GM12872 (cell line): ENCODE data around the gene FBXO41.

ENCODE experiments used
- TF ChIP-seq, protein P1 (sequence below): IDR thresholded peaks from 3 replicates; pipeline ENCODE4 v1.5.1; 2011; ENCODE audit warnings: low read depth, mild to moderate bottlenecking, low read length, moderate library complexity; ENCODE audit not compliant: insufficient read depth

FBXO41 gene

DNA sequence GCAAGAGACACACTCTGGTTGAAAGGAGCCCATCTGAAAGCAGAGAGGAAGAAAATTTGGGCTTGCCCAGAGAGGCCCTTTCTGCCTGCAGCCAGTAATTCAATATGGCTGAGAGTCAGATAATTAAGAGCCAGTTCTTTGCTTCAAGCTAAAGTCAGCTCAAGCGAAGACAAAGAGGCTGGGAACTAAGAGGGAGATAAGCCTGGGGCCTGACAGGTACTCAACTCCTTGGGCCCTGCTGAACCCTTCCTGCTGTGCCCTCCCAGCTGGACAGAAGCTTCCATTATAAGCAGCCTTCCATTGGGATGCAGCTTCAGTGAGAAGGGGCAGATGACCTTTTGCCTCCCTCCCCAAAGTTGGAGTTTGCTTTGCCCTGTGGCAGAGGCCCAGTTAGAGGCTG, 12.0 kb downstream of the FBXO41 start:
- TF ChIP-seq, protein P1, sequence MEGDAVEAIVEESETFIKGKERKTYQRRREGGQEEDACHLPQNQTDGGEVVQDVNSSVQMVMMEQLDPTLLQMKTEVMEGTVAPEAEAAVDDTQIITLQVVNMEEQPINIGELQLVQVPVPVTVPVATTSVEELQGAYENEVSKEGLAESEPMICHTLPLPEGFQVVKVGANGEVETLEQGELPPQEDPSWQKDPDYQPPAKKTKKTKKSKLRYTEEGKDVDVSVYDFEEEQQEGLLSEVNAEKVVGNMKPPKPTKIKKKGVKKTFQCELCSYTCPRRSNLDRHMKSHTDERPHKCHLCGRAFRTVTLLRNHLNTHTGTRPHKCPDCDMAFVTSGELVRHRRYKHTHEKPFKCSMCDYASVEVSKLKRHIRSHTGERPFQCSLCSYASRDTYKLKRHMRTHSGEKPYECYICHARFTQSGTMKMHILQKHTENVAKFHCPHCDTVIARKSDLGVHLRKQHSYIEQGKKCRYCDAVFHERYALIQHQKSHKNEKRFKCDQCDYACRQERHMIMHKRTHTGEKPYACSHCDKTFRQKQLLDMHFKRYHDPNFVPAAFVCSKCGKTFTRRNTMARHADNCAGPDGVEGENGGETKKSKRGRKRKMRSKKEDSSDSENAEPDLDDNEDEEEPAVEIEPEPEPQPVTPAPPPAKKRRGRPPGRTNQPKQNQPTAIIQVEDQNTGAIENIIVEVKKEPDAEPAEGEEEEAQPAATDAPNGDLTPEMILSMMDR, result no peak

DNA sequence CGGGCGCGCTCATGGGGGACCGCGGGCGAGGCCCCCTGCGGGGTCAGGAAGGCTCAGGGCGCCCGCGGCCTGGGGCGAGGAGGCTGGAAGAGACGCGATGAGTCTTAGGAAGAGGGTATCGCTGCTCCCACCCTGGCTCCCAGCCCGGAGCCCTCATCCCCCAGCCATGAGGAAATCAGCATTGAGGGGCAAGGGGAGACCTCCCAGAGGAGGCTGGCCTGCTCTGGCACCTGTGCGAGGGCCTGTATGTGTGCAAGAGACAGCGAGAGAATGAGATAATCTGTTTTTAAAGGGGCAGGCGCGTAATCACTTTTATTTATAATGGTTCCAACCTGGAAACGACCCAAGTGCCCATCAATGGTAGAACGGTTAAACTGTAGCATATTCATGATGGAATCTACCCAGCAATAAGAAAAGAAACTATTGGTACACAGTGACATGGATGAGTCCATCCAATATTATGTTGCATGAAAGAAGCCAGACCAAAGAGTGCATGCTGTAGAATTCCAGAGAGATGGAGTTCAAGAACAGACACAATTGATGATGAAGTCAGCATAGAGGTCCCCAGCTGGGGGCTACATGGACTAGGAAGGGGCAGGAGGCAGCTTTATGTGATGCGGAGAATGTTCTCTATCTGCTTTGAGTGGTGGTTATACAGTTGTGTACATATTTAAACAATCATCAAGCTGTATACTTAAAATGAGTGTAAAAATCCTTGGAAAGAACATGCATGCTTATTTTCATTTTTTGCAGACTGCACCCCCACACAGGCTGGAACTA, 14.4 kb downstream of the FBXO41 start:
- TF ChIP-seq, protein P1, result no peak

DNA sequence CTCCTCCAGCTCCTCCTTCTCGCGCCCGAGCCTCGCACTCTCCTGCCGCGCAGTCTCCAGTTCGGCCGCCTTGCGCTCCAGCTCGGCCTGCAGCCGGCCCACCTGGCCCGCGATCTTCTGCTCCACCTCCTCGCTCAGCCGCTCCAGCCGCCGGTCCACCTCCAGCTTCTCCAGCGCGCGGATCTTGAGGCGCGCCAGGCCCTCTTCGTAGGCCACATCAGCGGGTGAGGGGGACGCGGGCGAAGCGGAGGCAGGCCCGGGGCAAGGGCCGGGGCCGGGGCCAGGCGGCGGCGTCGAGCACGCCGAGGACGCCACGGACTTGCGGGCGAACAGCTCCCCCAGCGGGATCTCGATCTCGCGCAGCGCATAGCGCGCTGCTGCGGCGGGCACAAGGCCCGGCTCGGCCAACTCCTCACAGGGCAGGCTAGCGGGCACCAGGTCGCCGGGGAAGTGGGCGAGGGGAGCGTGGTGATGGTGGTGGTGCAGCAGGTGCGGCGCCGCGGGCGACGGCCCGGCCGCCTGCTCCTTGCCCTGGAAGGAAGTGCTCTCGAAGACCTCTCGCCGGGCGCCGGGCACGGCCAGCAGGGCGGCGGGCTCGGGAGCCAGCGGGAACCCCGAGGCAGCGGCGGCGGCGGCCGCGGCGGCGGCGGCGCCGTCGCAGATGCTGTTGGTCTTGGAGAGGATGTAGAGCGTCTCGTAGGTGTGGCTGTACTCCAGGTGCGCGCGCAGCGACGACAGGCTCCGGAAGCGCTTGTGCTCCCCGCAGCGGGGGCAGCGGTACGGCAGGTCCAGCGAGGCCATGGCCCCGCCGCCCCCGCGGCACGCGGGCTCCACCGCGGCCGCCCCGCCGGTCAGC, 15.2 kb downstream of the FBXO41 start:
- TF ChIP-seq, protein P1, result no peak

DNA sequence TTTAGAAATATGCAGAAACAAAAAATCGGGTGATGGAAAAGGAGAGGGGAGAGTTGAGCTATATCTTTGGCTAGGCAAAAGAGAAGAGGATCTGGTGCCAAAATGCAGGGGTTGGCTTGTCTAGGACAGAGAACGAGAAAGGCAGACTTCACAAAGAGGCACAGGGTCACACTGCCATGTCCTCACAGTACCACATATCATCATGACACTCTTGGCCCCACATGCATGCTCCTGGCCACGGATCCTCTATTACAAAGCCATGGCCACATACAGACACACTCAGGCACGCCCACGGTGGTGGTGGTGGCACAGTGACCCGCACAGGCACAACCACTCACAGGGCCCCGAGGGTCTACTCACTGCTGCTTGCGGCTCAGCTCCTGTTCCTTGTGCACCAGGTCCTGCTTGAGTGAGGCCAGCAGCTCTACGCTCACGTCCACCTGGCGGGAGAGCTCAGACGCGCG, 15.9 kb downstream of the FBXO41 start:
- TF ChIP-seq, protein P1, result no peak

DNA sequence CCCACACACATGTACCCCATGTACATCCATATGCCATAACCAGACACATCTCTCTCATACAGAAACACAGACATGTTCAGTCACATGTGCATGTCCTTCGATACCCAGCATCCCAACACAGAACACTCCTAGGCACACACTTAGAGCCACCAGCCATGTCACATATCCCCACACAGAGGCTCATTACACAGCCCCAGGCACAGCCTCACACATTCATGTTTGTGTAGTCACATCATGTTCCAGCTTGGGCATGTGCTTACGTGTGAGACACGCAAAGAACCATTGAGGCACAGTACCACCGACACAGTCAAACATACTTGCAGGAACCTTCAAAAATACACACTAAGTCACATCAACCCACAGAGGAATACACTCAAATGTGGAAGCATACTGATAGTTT, 17.3 kb downstream of the FBXO41 start:
- TF ChIP-seq, protein P1, result no peak

DNA sequence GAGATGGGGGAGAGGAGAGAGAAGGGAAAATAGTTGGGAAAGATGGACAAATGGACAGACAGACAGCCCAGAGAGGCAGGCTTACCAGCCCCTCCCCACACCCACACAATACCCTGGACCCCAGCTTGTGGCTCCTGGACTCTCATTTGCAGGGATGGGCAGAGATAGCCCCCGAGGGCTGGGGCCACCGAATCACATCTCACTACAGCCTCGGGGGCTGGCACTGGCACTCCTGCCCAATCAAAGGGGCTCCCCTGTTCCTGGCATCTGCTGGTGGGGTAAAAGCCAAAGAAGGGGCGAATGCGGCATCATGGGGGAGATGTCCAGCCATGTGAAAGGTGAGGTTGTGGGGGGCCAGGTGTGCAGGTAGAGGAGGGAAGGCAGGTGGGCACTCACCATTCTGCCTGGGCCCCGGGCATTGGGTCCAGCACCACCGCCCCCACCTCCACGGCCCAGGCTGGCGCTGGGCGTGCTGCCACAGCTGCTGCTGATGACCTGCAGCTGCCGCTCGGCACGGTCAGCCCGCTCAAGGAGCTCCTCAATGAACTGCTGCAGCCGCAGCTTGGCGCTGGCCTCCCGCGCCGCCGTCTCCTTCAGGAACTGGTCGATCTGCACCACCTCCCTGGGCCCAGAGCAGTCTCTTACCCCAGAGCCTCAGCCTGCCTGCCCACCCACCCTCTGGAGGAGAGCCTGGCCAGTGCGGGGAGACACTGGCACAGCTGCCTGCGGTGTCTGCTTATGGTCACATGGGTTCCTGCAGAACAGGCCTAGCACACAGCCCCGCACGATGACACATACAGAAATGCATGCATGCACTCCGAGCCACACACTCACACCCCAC, 18.0 kb downstream of the FBXO41 start:
- TF ChIP-seq, protein P1, result no peak
